SKM-1 treated with dmso at 0.1 percent for 144 hours (cell line): ENCODE data around the gene VWA8.
A peak's percentile ranks its signal among the peaks of the same experiment; 100 is the strongest.

Experiments used
- DNase-seq: peaks from one replicate; lab custom pipeline; 2025; ENCODE audit not compliant: unreplicated experiment; lab: John Stamatoyannopoulos, UW

The VWA8 gene

DNA sequence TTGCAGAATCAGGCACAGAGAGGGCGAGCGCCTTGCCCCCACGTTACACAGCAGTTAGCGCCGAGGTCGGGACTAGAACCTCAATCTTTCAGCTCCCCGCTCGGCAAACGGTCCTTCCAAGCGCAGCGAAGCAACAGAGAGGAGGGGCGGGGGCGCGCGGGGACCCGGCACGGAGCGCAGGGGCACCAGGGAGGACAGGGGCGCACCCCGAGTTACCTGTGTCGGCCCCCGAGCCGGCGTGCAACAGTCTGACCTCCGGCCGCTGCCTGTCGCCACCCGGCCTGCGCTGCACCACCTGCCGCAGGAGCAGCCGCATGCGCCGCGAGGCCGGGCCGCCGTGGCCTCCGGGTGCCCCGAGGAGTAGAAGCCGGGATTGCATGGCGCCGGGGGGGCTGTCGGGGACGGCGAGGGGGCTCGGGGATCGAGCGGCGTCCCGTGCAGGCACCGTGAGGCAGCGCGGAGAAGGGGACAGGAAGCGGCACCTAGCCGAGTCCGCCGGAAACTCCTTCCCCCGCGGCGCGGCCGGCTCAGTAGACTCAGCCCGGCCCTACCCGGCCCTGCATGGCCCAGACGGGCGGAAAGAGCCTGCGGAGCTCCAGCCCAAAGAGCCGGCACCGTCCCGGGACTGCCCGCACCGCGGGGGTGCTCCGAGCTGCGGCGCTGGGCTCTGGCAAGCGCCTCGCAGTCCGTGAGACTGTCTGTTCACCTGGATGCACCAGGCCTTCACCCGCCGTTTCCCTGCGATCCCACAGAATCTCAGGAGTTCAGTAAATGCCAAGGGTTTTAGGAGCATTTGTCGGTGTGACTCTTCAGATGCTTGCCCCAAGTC is at the start of gene VWA8:
VWA8 (minus strand) TSS at position 473 of the 829 bp plus-strand sequence; CDS start at position 379, 94 bp downstream.
- DNase-seq, result peak; percentile 73

DNA sequence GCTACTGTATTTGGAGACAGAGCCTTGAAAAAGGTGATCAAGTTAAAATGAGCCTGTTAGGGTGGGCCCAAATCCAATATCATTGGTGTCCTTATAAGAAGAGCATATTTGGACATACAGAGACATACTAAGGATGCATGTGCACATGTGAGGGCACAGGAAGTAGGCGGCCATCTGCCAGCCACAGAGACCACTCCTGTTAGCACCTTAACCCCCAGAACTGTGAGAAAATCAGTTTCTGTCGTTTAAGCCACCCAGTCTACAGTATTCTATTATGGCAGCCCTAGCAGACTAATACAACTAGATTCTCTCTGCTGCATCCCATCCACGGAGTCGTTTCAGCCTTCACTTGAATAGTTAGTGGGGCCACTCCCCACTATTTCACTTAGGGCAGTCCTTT is 48.1 kb upstream of the VWA8 start:
- no peak for DNase-seq

DNA sequence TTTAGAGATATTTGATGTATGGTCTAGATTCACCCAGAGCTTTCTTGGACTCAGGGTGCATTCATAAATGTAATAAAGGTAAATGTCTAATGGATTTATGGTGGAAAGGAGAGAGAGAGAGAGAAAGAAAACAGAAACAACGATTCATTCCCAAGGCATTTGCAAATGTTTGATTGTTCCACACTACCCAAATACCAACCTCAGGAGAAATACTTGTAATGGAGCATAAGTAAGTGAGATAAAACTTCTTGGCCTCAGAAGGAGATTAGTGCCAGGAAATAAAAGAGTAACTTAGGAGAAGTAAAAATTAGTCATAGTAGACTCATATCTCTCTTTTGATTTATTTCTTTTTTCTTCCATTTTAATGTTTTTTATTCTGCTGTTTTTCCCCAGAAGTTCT is 46.9 kb upstream of the VWA8 start:
- no peak for DNase-seq

DNA sequence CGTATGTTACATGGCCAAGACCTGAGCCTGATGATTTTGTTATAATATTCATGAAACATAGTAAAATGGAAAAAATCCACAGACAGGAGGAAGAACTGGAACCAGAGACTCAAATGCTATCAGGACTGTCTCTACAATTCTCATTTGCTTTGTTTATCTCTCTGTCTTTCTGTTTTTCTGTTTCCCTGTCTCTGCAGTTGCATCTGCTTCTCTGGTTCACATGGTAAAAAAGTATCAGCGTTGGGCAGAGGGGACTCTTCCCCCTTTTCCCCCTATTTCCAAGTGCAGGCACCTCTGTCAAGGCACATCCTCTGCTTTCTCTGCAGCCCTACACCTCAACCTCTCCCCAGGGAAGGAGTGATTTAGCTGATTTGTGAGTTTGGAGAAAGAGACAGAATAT is 41.2 kb upstream of the VWA8 start:
- no peak for DNase-seq

DNA sequence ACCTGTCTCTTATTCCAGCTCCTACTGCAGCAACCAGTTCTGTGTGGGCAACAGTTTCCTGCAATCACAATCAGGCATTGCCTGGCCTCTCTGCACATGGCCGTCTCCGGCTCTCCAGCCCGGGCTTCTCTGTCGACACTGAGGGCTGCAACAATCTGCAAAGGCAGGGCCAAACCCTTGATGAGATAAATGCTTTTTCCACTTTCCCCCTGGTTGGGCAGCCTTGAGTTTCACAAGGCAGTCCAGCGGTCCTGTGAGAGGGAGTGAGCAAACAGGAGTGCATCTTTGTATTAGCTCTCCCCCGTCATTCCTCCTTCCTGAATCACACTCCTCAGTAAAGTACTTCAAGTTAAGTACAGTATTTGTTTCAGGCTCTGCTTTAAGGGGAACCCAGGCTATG is 40.7 kb upstream of the VWA8 start:
- DNase-seq, result no peak

DNA sequence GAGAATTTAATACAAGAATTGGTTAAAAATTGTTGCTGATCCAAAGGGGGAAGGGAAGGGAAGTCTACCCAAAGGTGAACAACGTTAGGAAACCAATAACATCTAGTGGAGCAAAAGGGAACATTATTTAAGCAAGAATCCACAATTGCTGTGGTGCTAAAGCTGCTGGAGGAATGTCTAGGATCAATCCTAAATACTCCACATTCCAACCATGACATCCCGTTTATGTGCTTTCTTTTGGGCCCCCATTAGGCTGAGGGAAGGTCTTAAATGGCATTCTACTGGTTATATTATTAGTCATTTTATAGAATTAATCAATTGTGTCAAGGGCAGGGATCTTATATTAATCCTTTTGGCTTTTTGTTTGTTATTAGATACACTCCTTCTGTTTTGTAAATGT is 39.9 kb upstream of the VWA8 start:
- no peak for DNase-seq

DNA sequence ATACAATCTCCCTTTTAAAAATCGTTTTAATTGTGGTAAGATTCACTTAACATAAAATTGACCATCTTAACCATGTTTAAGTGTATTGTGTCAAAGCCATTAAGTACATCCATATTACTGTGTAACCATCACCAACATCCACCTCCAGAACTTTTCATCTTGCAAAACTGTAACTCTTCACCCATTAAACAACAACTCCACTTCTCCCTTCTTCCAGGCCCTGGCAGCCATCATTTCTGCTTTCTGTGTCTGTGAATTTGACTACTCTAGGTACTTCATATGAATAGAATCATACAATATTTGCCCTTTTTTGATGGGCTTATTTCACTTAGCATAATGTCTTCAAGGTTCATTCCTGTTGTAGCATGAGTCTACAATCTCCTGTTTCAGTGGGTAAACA is 36.5 kb upstream of the VWA8 start:
- no peak for DNase-seq

DNA sequence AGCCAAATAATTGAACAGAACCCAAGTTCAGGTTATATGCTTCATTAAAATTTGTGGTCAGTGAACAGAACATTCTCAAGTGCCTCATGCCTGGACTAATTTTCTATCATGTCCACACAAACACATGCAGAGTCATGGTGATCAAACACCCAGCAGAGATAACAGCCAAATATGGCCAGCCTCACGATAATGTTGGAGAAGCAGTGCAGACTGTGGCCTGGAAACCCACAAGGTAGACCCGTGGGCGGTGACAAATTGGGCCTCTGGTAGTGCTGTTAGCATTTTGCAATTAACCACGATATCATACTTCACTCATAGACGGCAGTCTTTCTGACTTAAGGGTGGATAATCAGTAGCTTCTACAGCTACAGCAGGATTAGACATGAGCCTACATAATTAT is 35.0 kb upstream of the VWA8 start:
- DNase-seq, result peak; percentile 37

DNA sequence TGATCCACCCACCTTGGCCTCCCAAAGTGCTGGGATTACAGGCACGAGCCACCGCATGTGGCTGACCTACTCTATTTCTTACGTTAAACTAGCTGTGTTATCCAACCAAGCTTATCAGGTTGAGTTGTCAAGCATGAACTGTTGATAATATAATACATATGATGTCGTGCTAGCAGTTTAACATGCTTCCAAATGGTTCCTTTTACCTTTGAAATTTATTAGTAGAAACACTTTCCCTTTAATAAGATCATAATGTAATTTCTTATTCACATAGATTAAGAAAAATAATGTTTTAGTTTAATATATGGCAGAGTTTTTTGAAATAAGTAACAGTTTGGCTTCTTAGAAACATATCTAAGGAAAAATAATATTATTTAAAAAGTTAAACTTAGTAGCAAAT is 34.4 kb upstream of the VWA8 start:
- no peak for DNase-seq

DNA sequence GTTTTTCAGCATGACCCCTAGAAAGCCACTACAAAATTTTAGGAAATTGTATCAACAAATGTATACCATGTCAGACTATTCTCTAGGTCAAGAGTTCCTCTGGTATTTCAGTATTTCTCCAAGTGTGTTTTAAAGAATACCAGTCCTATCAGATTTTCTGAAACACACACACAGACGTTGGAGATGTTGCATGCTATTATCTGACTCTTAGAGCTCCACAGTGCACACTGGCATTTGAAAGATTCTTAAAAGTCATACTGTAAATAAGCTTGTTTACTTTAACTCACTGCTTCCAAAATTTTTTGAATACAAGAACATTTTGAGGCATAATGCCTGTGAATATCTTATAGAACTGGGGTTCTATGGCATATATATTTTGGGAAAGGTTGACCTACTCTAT is 33.8 kb upstream of the VWA8 start:
- DNase-seq, result no peak

DNA sequence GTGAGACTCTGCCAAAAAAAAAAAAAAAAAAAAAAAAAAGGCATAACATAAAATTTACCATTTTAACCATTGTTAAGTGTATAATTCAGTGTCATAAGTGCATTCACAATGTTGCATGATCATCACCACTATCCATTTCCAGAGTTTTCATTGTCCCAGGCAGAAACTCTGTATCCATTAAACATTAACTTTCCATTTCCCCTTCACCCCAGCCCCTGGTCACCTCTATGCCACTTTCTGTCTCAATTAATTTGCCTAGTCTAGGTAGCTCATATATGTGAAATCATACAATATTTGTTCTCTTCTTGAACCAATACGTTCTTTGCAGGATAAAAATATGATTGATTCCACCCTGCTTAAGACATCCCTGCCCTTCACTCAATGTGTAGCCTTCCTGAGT is 31.0 kb upstream of the VWA8 start:
- DNase-seq, result no peak

DNA sequence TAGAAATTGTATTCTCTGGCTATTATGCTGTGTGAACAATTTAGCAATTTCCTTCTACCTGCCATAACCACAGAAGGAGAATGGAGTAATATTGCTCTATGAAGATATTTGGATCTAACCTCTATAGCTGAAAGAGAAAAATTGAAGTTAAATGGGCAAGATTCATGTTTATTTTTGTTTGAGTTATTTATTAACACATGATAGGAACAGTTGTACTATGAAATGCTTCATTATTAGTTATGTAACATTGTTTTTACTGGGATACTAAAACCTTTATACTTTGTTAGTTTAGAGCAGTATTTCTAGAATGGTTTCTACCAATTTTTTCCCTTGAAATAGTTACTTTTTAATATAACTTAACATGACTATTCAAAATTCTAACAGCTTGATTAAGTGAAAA is 27.3 kb upstream of the VWA8 start:
- DNase-seq, result no peak

DNA sequence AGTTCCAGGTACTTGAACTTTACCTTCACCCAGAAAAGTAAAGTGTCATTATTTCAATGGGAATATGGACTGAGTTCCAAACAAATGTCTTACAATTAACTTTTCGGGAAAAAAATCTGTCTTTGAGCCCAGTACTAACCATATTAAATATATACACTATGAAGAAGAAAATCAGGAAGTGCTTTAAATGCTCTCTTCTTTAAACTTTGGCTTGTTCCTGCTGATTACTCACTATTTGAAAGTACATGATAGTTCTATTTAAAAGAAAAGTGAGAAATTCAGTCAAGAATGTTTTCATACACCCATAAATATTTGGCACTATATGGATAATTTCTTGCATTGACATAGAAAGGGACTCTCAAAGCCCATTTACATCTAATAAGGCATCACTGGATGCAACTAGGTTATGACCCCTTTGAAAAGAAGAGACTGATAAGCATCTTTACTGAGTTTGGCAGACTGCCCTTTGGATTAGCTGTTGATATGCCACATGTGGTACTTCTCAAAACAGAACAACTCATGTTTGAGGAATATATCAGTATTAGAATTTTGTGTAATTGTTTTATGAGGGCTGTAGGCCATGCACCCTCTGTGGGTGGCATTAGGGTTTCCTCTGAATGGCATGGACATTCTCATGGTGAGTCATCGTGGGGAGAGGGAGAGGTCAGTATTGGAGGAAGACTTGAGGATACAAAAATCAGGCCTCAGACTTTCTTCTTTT is 25.0 kb upstream of the VWA8 start:
- DNase-seq, result no peak

DNA sequence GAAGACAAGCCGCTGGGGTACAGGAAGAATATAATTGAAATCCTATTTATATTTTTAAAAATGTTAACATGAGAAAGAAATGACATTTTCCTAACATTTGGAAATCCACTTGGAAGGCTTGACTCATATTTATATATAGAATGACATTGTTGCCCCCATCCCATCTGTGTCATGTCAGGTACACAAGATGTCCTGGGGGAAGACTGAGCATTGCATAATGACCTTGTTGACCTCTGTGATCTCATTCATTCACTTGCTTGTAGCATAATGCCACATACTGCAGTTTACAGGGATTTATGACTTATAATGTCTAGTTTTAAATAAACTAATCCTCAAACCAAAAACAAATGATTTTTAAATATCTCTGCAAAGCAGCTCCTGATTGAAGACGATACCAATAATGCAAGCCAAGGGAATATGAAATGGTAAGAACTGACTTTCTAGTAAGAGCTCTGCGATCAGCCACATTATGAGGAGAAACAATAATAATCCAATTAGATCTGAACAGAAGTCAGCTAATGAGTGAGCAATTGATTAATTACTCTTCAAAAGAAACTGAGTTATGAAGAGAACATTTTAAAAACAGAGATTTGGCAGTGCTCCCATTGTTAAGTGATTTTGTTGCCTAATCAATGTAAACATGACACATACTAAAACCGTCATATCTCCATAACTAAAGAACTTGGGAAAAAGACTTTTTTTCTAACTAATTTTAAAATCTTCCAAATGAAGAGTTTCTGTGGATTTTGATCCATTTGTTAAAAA is 21.2 kb upstream of the VWA8 start:
- no peak for DNase-seq

DNA sequence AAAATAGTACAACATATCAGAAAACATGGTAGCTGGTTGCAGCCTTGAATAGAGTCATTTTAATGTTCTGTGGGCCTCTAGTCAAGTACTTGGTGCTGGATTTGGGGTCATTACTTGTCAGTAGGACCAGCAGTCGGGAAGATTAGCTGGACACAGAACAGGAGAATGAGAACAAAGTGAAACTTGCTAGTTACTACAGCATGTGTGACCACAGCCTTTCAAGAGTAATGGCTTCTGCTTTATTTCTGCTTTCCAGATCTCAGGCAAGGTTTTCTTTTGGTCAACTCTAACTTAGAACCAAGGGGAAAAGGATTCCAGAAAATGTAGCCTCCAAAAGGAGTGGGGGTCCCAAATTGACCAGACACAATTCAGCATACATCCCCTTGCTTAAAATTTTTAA is 17.1 kb upstream of the VWA8 start:
- DNase-seq, result no peak

DNA sequence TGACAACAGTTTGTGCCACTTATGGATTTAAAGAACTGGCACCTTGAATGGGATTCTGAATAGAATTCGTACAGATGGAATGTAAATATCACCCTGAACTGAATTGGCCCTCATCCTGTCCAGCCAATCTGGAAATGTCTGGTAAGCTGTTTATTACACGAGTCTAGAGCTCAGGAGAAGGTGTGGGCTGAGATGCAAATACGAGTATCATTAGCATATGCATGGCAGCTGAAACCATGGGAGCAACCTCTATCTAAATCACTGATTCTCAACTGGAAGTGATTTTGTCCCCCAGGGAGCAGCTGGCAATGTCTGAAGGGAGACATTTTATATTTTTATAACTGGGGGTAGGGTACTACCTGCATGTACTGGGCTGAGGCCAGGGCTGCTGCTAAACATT is 15.6 kb upstream of the VWA8 start:
- no peak for DNase-seq

DNA sequence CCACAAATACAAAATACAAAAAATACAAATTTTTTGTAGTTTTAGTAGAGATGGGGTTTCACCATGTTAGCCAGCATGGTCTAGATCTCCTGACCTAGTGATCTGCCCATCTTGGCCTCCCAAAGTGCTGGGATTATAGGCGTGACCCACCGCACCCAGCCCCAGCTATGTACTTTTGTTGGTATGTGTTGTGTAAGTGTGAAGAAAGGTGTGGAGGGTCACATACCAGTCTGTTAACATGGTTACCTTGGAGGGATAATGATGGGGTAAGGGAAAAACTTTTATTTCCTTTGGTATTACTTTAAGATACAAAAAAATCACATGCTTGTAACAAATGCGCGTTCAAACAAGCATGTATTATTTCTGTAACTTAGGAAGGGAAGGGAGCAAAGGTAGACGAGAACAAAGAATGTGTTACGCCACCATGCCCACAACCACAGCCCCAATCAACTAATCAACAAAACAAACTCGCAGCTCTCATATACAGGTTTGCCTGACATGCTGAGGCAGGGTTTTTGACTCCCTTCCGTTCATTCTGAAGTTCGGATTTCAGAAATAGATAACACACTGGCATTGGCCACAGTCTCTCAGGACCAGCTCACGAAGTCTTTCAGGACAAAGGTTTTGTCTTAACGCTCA is 13.5 kb upstream of the VWA8 start:
- DNase-seq, result no peak

DNA sequence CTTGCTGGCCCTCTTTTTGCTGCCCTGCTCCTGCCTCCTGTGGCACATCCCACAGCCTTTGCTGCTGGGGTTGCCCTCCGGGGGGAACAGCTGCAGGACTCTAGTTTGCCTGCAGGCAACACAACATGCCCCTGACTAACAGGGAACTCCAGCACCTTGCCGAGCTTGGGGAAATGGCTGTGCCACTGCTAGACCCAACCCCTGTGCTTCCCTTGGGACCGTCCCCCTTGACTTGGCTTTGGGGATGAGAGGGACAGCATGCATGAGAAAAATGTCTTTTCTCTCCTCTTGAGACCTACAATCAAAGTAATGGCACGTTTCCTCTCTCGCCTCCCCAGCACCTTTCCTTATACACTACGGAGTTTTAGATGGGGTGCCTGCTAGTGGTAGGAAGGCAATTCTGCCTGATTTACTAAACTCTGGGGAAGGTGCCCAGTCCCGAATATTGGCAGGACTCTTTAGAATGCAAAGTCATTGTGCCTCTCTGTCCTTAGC is 12.4 kb upstream of the VWA8 start:
- DNase-seq, result no peak

DNA sequence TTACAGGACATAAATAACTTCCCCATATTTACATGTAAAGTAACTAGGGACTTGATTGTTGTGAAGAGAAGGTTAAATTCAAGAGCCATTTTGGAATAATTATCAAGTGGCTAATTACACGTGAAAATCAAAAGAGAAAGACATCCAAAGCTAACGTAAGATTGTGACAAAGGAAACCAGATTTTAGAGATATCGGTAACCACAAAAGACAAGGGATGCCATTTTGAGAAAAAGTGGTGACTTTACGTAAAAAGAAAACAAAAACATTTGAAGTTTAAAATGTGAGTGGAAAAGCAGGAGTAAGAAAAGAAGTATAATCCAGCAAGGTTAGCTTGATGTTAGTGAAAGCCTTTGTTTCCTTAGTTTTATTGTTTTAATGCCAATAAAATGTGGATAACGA is 10.9 kb upstream of the VWA8 start:
- DNase-seq, result no peak

DNA sequence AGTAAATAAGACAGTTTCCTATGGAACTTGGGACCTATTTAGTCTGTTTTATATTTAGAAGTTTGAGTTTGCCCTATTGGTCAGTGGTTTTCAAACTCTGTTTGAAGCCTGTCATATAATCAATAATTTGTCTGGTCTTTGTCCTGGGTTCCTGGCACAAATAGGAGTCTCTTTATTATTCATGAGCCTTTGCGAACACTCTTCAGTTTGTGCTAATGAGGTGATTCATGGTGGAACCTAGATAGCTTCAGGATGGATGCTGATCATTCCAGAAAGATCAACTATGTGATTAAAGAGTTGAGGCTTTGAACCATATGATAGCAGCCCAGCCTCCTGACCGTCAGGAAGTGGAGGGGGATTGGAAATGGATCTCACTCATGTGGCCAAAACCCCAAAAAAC is 10.0 kb upstream of the VWA8 start:
- no peak for DNase-seq

DNA sequence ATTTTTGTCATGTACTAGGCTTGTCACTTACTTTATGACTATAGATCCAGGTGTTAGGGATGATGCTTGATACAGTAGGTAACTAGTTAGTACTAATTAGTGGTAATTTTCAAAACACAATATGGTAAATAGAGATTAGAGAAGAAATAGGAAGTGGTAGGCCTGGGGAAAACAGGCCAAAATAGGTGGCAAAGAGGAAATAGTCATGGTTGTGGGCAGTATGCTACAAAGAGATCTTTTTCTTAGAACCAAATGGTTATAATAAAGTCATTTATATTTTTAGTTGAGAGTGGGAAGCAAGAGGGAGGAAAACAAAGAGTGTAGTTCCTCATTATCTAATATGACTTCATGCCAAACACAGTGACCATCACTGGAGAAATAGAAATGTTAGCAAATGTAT is 9.1 kb upstream of the VWA8 start:
- DNase-seq, result peak; percentile 12
